Mucosa of descending colon (tissue), 3 donors: Measurements from ENCODE around the gene LMCD1. TPM values are rescaled to one million over a fixed set of nuclear protein-coding genes. Genes with fewer than 3 reads are reported as not detected.

Experiments
- ATAC-seq: fragments of 200-7000 bp; cut with Tn5 transposase; one replicate; pipeline ENCODE4 v1.9.1; 2020; ENCODE audit warnings: mild to moderate bottlenecking, moderate library complexity
- DNase-seq, 3 donors: peaks; one replicate each; pipeline ENCODE4 v3.0.0-alpha.2; 2020
- H3K36me3 ChIP-seq: fragments of 200-600 bp; one replicate; pipeline ENCODE4 v1.8.0; 2021; ENCODE audit warnings: low read depth, mild to moderate bottlenecking
- H3K4me1 ChIP-seq: fragments of 200-600 bp; one replicate; pipeline ENCODE4 v1.8.0; 2021; ENCODE audit warnings: low read depth, mild to moderate bottlenecking
- H3K4me3 ChIP-seq: fragments of 200-600 bp; one replicate; pipeline ENCODE4 v1.8.0; 2021; ENCODE audit warnings: mild to moderate bottlenecking
- H3K9me3 ChIP-seq: fragments of 200-600 bp; one replicate; pipeline ENCODE4 v1.8.0; 2021; ENCODE audit warnings: mild to moderate bottlenecking
- intact Hi-C, 2 donors: fragments of 100-400 bp; cut with DNase I in 1 of 2; cut with micrococcal nuclease in 1 of 2; formaldehyde crosslinking; loops; one replicate each; pipeline versions ENCODE4 v1.11.0 to v1.11.1; 2022; cut with DNase I, micrococcal nuclease
- total RNA-seq, 3 donors: library from RNA; stranded (reverse); fragmentation: NEBNext Ultra II Directional in 2 of 3; extraction: Animal tissue kit (Norgen Biotek cat#: 25700) in 2 of 3; gene quantifications; one replicate each; pipeline versions ENCODE4 v1.2.1 to v1.2.4, GENCODE V29; 2021 to 2023
- TF ChIP-seq, protein P1 (sequence below): fragments of 200-600 bp; IDR thresholded peaks from one replicate; pipeline ENCODE4 v1.8.0; 2022; ENCODE audit warnings: antibody characterized with exemption, mild to moderate bottlenecking
- donor health status: DM: no; HTN: no; CAD: no; lungs with moderate emphysema.
- donor health status: DM: no; HTN: no; CAD: no.
- donor health status: DM: no; HTN: yes; CAD: no.

LMCD1 gene
- total RNA-seq, 3 donors from 2014 or later = 5.1 to 9.7 (median 7.2) TPM

DNA sequence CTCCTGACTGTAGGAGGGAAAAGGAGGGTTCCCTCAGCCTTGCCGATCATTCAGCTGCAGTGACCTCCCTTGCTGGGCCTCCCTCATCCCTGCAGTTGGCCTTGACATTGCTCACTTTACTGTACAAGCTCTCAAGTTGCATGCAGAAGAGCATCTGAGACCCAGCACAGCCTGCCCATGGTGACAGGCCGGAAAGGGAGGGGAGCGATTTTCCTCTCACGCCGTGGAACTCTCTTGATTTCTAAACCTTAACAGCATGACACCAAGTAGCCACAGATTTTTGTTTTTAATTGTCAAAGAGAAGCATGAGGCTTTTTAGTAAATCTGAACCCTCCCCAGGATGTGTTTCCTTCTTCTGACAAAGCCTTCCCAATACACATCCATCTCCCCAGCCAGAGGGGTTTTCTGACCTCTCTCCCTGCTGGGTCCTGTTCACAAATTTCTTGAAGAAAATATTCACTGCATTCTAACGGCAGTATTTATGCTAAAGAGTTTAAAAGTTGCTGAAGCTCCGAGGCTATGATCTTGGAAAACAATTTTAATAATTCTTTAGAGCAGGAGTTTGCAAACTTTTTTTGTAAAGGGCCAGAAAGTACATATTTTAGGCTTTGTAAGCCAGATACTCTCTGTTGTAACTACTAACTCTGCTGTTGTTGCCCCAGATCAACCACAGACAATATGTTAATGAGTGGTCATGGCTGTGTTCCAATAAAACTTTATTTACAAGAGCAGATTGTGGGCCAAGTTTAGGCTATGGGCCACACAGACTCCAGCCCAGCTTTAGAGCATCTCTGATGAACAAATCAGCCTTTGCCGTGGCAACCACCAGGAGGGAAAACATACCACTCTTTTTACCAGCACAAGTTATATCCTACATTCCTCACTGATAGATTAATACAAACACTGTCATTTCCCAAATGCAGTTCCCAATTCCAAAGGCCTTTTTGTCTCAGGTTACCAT lies 34.8 kb downstream of the LMCD1 start:
- TF ChIP-seq, protein P1, sequence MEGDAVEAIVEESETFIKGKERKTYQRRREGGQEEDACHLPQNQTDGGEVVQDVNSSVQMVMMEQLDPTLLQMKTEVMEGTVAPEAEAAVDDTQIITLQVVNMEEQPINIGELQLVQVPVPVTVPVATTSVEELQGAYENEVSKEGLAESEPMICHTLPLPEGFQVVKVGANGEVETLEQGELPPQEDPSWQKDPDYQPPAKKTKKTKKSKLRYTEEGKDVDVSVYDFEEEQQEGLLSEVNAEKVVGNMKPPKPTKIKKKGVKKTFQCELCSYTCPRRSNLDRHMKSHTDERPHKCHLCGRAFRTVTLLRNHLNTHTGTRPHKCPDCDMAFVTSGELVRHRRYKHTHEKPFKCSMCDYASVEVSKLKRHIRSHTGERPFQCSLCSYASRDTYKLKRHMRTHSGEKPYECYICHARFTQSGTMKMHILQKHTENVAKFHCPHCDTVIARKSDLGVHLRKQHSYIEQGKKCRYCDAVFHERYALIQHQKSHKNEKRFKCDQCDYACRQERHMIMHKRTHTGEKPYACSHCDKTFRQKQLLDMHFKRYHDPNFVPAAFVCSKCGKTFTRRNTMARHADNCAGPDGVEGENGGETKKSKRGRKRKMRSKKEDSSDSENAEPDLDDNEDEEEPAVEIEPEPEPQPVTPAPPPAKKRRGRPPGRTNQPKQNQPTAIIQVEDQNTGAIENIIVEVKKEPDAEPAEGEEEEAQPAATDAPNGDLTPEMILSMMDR = no peak
- no peaks in the 10 kb centered on the region for H3K4me1 ChIP-seq
- intact Hi-C loops = no loop called here

DNA sequence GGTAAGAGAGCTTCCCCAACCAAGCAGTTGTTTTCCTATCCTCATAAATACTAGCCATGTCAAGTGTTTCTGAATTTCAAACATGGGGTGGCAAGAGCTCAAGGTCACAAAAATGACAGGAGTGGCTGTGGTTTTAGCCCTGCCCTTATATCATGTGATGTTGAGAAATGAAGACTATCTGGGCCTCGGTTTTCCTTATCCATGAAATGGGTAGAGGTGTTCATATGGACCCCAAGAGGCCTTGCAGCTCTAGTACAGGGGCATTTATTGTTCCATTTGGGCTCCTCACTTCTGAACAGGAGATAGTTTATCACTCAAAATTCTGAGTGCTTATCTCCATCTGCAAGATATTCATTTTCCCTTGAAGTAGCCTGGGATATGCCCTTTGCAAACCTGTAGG lies 35.8 kb downstream of the LMCD1 start:
- intact Hi-C loops = no loop called here
- Histone ChIP-seq H3K9me3 (no peaks in the 10 kb centered on the region), H3K36me3 (no peaks in the 10 kb centered on the region), H3K4me3 (no peak overlapping the region), H3K4me1 (no peaks in the 10 kb centered on the region)
- DNase-seq = no peak
- TF ChIP-seq, protein P1 = no peak
- ATAC-seq = no peak

More for the DNA sequence above, 34.8 kb downstream of the LMCD1 start:
- DNase-seq (no peak), ATAC-seq (no peak)
- no peak overlapping the region for H3K4me3 ChIP-seq
- no peaks in the 10 kb centered on the region for H3K36me3 ChIP-seq
- no peaks in the 10 kb centered on the region for H3K9me3 ChIP-seq

DNA sequence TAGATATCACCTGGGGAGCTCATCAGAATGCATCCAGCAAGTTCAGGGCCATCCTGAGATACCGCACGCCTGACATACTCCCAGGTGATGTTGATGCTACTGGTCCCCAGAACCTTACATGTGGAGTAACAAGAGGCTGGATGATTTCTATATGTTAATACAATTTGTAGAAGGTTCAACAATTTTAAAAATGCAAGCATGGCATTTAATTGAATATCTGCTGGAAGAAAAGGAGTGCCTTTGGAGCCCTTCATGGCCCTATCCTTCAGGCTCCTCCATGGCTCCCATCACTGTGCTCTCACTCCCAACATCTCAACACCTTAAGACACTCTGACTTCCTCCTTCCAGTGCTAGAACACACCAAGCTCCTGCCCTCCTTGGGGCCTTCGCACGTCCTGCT lies 36.6 kb downstream of the LMCD1 start:
- Histone ChIP-seq H3K4me1 (no peaks in the 10 kb centered on the region), H3K9me3 (no peaks in the 10 kb centered on the region), H3K36me3 (no peaks in the 10 kb centered on the region), H3K4me3 (no peak overlapping the region)
- intact Hi-C loops = no loop called here
- TF ChIP-seq, protein P1 = no peak
- ATAC-seq (no peak), DNase-seq (no peak)

DNA sequence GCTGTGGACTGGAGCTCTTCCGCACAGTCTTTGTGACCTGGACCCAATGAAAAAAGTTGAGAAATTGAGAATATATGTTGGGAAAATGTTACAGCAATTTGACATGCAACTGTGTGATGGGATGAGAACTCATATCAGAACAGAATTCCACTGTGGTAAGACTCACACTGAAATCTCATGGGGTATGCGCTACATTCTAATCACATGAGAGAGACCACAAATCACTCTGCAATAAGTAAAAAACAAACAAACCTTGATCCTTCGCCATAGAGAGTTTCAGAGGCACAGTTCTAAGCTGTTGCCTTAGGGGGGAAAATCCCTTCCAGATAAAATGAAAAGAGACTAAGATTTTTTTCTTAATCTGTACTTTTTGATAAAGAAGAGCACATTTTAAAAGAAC lies 37.3 kb downstream of the LMCD1 start:
- intact Hi-C loops = no loop called here
- no peaks in the 10 kb centered on the region for H3K36me3 ChIP-seq

DNA sequence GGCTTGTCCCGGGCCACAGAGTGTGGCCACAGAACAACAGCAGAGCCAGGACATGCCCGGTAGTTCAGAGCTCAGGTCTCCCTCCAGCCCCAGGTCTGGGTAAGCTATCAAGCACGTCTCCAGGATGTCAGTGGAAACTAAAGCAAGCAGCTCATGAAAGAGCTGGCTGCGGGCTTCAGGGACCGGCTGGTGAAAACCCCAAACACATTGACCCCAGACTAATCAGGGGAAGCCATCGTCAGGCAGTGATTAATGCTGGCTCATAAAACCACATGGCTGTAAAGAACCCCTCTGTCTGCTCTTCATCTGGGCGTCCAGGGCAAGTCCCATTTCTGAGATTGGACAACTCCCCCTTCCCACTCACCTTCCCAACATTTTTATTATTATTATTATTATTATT lies 37.8 kb downstream of the LMCD1 start:
- ATAC-seq (no peak), DNase-seq (no peak)
- intact Hi-C loops = no loop called here
- TF ChIP-seq, protein P1 = no peak
- no peaks in the 10 kb centered on the region for H3K9me3 ChIP-seq
- no peaks in the 10 kb centered on the region for H3K36me3 ChIP-seq
- no peak overlapping the region for H3K4me3 ChIP-seq
- no peaks in the 10 kb centered on the region for H3K4me1 ChIP-seq

More for the DNA sequence above, 37.3 kb downstream of the LMCD1 start:
- no peak for ATAC-seq
- Histone ChIP-seq H3K9me3 (no peaks in the 10 kb centered on the region), H3K4me1 (no peaks in the 10 kb centered on the region), H3K4me3 (no peak overlapping the region)
- no peak for DNase-seq
- TF ChIP-seq, protein P1 = no peak
